Measurements from ENCODE around the gene NEXN.

The NEXN gene

GRCh38 chr1:77891200-77891599 lies 2.8 kb downstream of the NEXN start:
- no peak overlapping the region for H3K27ac ChIP-seq
- TF ChIP-seq, protein P1, sequence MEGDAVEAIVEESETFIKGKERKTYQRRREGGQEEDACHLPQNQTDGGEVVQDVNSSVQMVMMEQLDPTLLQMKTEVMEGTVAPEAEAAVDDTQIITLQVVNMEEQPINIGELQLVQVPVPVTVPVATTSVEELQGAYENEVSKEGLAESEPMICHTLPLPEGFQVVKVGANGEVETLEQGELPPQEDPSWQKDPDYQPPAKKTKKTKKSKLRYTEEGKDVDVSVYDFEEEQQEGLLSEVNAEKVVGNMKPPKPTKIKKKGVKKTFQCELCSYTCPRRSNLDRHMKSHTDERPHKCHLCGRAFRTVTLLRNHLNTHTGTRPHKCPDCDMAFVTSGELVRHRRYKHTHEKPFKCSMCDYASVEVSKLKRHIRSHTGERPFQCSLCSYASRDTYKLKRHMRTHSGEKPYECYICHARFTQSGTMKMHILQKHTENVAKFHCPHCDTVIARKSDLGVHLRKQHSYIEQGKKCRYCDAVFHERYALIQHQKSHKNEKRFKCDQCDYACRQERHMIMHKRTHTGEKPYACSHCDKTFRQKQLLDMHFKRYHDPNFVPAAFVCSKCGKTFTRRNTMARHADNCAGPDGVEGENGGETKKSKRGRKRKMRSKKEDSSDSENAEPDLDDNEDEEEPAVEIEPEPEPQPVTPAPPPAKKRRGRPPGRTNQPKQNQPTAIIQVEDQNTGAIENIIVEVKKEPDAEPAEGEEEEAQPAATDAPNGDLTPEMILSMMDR (conservative IDR thresholded peaks at IDR 0.05; ENCODE audit: low read depth) = no peak
- ChIA-PET POLR2A (ENCODE audit: low non-redundant PET) (no interaction called here), CTCF (no interaction called here)
- no peak for DNase-seq (ENCODE audit: low spot score)

DNA sequence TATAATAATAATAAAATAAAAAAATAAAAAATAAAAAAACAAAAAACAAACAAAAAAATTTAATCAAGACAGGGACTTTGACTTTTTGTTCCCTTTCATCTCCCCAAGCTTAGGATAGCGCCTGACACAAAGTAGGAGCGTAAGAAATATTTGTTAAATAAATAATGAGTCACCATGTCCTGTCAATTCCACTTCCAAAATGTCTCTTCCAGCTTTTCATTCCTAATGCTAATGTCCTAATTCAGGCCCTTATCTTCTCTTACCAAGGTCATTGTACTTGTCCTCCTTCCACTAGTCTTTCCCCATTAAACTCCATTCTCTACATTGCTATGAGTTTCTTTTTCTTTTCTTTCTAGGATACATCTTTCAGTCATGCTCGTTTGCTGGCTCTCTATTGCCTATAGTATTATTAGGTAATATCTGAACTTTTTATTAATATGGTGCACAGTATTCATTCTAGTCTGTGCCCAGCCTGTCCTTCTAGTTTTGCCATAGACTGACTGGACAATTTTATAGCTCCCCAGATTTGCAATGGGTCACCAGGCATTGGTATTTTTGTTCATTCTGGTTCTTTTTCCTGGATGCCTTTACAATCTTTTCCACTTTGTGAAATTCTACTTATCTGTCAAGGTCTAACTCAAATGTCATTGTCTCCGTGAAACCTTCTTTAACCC lies 11.4 kb downstream of the NEXN start:
- no peak for DNase-seq (ENCODE audit: low spot score)
- TF ChIP-seq, protein P1 (conservative IDR thresholded peaks at IDR 0.05; ENCODE audit: low read depth) = no peak
- no peak overlapping the region for H3K27ac ChIP-seq
- CTCF ChIA-PET = interaction anchor here (0.5 to 1.1 kb wide), 3 partner anchors 38 to 940 kb away, joined by 3 read pairs; no protein-coding TSS in a partner anchor
- POLR2A ChIA-PET (ENCODE audit: low non-redundant PET) = no interaction called here

DNA sequence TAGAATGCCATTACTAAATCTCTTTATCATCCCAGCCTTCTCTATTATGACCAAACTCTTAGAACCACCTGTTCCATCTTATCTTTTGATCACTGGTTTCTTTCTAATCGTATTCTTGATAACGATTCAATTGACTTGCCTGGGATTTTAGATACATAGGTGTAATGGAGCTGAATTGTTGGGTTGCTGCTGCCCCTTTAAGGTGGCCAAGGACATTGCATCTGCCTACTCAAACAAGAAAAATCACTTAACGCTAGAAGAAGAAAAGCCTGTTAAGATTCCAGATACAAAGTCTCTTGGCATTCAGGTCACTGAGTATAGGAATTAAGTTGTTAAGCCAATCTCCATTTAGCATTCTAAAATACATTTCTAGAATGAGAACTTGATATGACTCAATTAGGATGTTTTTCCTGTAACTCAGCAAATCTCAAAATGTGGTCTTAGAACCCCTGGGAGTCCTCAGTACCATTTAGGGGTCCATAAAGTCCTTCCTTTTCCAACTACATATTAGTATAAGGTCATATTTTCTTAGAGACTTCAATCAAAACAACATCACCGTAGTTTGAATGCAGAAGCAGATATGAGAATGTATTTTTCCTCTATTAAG lies 12.4 kb downstream of the NEXN start:
- ChIA-PET CTCF (interaction anchor here (0.8 to 1.1 kb wide), 3 partner anchors 12 to 75 kb away, joined by 3 to 7 read pairs (median 6); partner anchors contain the start of gene NEXN), POLR2A (ENCODE audit: low non-redundant PET) (no interaction called here)
- peak; percentile 56 for DNase-seq (ENCODE audit: low spot score)
- no peak overlapping the region for H3K27ac ChIP-seq
- TF ChIP-seq, protein P1 (conservative IDR thresholded peaks at IDR 0.05; ENCODE audit: low read depth) = peak; percentile 79

DNA sequence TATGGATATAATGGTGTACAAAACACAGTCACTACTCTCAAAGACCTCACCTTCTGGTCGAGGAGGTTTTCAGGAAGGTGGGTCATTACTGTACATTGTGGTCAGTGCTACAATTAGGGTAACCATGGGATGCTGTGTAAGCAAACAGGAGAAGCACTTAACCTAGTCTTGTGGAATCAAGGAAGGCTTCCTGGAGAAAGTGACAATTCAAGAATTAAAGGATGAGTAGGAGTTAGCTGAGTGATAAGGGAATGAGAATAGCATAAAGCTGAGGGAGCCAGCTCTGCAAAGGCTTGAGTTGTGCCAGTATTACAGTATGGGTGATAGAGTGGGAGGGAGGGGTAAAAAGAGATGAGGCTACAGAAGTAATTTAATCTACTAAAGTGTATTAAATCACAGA lies 17.2 kb downstream of the NEXN start:
- no peak for DNase-seq (ENCODE audit: low spot score)
- TF ChIP-seq, protein P1 (conservative IDR thresholded peaks at IDR 0.05; ENCODE audit: low read depth) = no peak
- no peak overlapping the region for H3K27ac ChIP-seq
- CTCF ChIA-PET = interaction anchor here (0.6 kb wide), 2 partner anchors 26 to 31 kb away, joined by 3 read pairs; no protein-coding TSS in a partner anchor
- POLR2A ChIA-PET (ENCODE audit: low non-redundant PET) = no interaction called here

- ChIA-PET POLR2A (ENCODE audit: low non-redundant PET) (no interaction called here), CTCF (no interaction called here)
- no peak for DNase-seq (ENCODE audit: low spot score)
- TF ChIP-seq, protein P1 (conservative IDR thresholded peaks at IDR 0.05; ENCODE audit: low read depth) = no peak
- no peak overlapping the region for H3K27ac ChIP-seq
Observed at GRCh38 chr1:77906019-77906545, 17.7 kb downstream of the NEXN start.

DNA sequence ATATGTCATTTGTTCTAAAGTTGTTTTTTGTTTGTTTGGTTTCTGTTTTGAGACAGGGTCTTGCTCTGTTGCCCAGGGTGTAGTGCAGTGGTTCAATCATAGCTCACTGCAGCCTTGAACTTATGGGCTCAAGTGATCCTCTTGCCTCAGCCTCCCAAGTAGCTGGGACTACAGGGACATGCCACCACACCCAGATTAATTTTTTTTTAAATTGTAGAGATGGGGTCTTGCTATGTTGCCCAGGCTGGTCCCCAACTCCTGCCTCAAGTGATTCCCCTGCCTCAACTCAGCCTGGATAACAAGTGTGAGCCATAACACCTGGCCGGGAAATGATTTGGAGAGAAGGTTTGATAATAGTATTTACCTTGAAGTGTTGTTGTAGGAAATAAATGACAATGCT lies 18.2 kb downstream of the NEXN start:
- no peak for DNase-seq (ENCODE audit: low spot score)
- TF ChIP-seq, protein P1 (conservative IDR thresholded peaks at IDR 0.05; ENCODE audit: low read depth) = no peak
- POLR2A ChIA-PET (ENCODE audit: low non-redundant PET) = no interaction called here
- CTCF ChIA-PET = no interaction called here
- H3K27ac ChIP-seq = no peak overlapping the region
